HEK293 (cell line): Measurements from ENCODE around the gene DNER.

Source experiments
- HOXA7 ChIP-seq: sonication (generic); formaldehyde crosslinking; IDR thresholded peaks from 2 replicates; pipeline ENCODE4 v1.8.1; 2022; ENCODE audit warnings: missing genetic modification reagents, borderline replicate concordance
- ZFP41 ChIP-seq: fragments of 450-650 bp; formaldehyde crosslinking; IDR thresholded peaks from 2 replicates; pipeline ENCODE4 v1.5.1; 2016; ENCODE audit warnings: missing biosample characterization, missing genetic modification characterization, borderline replicate concordance
- ZNF169 ChIP-seq: fragments of 450-650 bp; formaldehyde crosslinking; IDR thresholded peaks from 2 replicates; pipeline ENCODE4 v1.5.1; 2016; ENCODE audit warnings: missing biosample characterization, missing genetic modification characterization
- ZNF335 ChIP-seq: fragments of 450-650 bp; formaldehyde crosslinking; conservative IDR thresholded peaks from 2 replicates; pipeline ENCODE4 v1.5.1; 2016; ENCODE audit warnings: missing biosample characterization, missing genetic modification characterization
- ZNF416 ChIP-seq: fragments of 450-650 bp; formaldehyde crosslinking; IDR thresholded peaks from 2 replicates; pipeline ENCODE4 v1.5.1; 2016; ENCODE audit warnings: missing biosample characterization, missing genetic modification characterization
- ZNF433 ChIP-seq: fragments of 450-650 bp; formaldehyde crosslinking; IDR thresholded peaks from 2 replicates; pipeline ENCODE4 v1.5.1; 2016; ENCODE audit warnings: missing biosample characterization, missing genetic modification characterization, low read depth
- ZNF544 ChIP-seq: fragments of 450-650 bp; formaldehyde crosslinking; IDR thresholded peaks from 2 replicates; pipeline ENCODE4 v1.5.0; 2017; ENCODE audit warnings: missing biosample characterization, missing genetic modification characterization
- ZNF624 ChIP-seq: fragments of 450-650 bp; formaldehyde crosslinking; IDR thresholded peaks from 2 replicates; pipeline ENCODE4 v1.5.1; 2017; ENCODE audit warnings: missing biosample characterization, missing genetic modification characterization
- TF ChIP-seq, protein P1 (sequence below): fragments of 450-650 bp; formaldehyde crosslinking; IDR thresholded peaks from 2 replicates; pipeline ENCODE4 v1.5.1; 2016; ENCODE audit warnings: missing biosample characterization, missing genetic modification characterization

DNA sequence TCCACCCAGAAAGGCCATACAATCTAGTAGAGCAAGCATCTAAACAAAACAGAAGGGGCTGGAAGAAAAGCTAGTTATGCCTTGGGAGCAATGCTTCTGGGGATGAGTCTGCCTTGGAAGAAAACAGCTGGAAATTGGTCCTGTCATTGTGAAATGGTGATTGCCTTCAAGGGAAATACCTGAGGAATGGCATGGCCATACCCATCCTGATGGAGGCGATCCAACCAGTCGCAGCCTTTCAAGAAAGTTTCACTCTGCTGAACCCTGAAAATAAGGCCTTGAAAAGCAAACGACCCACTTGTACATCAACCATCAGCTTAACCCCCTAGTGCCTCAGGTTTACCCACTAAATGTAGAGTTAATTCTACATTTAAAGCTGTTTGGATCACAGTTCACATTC, 370.7 kb downstream of the DNER start:
- TF ChIP-seq ZNF416 (tag by site-specific recombination) (no peak), ZNF624 (tag by site-specific recombination) (no peak), ZNF544 (no peak), ZNF433 (no peak), ZNF169 (tag by site-specific recombination) (no peak), ZNF335 (tag by site-specific recombination) (no peak), HOXA7 (CRISPR knock-in tag) (no peak), ZFP41 (no peak)
- TF ChIP-seq, protein P1, sequence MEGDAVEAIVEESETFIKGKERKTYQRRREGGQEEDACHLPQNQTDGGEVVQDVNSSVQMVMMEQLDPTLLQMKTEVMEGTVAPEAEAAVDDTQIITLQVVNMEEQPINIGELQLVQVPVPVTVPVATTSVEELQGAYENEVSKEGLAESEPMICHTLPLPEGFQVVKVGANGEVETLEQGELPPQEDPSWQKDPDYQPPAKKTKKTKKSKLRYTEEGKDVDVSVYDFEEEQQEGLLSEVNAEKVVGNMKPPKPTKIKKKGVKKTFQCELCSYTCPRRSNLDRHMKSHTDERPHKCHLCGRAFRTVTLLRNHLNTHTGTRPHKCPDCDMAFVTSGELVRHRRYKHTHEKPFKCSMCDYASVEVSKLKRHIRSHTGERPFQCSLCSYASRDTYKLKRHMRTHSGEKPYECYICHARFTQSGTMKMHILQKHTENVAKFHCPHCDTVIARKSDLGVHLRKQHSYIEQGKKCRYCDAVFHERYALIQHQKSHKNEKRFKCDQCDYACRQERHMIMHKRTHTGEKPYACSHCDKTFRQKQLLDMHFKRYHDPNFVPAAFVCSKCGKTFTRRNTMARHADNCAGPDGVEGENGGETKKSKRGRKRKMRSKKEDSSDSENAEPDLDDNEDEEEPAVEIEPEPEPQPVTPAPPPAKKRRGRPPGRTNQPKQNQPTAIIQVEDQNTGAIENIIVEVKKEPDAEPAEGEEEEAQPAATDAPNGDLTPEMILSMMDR = no peak
